IPS-15b (cell line): Measurements from ENCODE around the gene MRPS34.
"Not testable (repeated sequence)": the region's sequence is repeated elsewhere in the genome, so short reads cannot be mapped to it uniquely, and the experiment has no call there.

ENCODE experiments used
- H3K27me3 ChIP-seq: one replicate; pipeline ENCODE4 v1.6.1; 2013; ENCODE audit warnings: low read length; ENCODE audit not compliant: control insufficient read depth, insufficient read depth
- H3K36me3 ChIP-seq: one replicate; pipeline ENCODE4 v1.6.1; 2013; ENCODE audit warnings: low read length; ENCODE audit not compliant: control insufficient read depth, insufficient read depth
- H3K4me1 ChIP-seq: one replicate; pipeline ENCODE4 v1.6.1; 2013; ENCODE audit warnings: mild to moderate bottlenecking, low read length; ENCODE audit not compliant: control insufficient read depth, insufficient read depth
- H3K4me3 ChIP-seq: one replicate; pipeline ENCODE4 v1.5.1; 2013; ENCODE audit warnings: low read depth, low read length
- H3K9ac ChIP-seq: one replicate; pipeline ENCODE4 v1.6.1; 2013; ENCODE audit warnings: low read depth, mild to moderate bottlenecking, low read length
- H3K9me3 ChIP-seq: one replicate; pipeline ENCODE4 v1.6.1; 2013; ENCODE audit warnings: mild to moderate bottlenecking, low read length; ENCODE audit not compliant: control insufficient read depth, insufficient read depth

Gene MRPS34

GRCh38 chr16:1734816-1735215 is 38.1 kb downstream of the MRPS34 start:
- Histone ChIP-seq H3K36me3 (peaks cover 21% of the 10 kb centered on the region), H3K27me3 (no peaks in the 10 kb centered on the region), H3K9ac (no peak overlapping the region), H3K4me1 (no peaks in the 10 kb centered on the region), H3K9me3 (peaks cover 3% of the 10 kb centered on the region), H3K4me3 (no peak overlapping the region)

GRCh38 chr16:1734123-1734522 is 38.8 kb downstream of the MRPS34 start:
- no peak overlapping the region for H3K9ac ChIP-seq
- H3K27me3 ChIP-seq: no peaks in the 10 kb centered on the region
- H3K4me1 ChIP-seq: no peaks in the 10 kb centered on the region
- H3K36me3 ChIP-seq: peaks cover 22% of the 10 kb centered on the region
- peaks cover 3% of the 10 kb centered on the region for H3K9me3 ChIP-seq
- H3K4me3 ChIP-seq: no peak overlapping the region

GRCh38 chr16:1732551-1732987 is 40.4 kb downstream of the MRPS34 start:
- not testable (repeated sequence) for H3K9ac ChIP-seq, H3K9me3 ChIP-seq, H3K4me3 ChIP-seq, H3K27me3 ChIP-seq, H3K4me1 ChIP-seq
- H3K36me3 ChIP-seq: peaks cover 25% of the 10 kb centered on the region

DNA sequence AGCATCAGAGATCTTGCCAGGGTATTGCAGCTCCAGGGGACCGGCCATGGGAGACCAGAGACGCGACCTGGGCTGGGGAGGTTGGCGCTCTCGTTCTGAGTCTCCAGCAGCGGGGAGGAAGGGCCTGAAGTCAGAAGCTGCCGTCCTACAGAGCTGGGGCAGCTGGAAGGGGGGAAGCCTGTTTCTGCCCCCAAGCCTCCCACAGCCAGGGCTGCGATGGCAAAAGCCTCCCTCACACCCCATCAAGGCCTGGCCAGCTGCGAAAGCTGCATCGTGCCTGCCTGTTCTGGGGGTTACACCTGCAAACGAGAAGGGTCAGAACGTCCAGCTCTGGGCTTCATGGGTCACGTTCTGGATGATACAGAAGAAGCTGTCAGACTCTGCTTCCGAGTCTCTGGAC is 40.9 kb downstream of the MRPS34 start:
- no peaks in the 10 kb centered on the region for H3K27me3 ChIP-seq
- no peaks in the 10 kb centered on the region for H3K9me3 ChIP-seq
- H3K4me3 ChIP-seq: no peak overlapping the region
- no peaks in the 10 kb centered on the region for H3K4me1 ChIP-seq
- no peak overlapping the region for H3K9ac ChIP-seq
- peaks cover 25% of the 10 kb centered on the region for H3K36me3 ChIP-seq

DNA sequence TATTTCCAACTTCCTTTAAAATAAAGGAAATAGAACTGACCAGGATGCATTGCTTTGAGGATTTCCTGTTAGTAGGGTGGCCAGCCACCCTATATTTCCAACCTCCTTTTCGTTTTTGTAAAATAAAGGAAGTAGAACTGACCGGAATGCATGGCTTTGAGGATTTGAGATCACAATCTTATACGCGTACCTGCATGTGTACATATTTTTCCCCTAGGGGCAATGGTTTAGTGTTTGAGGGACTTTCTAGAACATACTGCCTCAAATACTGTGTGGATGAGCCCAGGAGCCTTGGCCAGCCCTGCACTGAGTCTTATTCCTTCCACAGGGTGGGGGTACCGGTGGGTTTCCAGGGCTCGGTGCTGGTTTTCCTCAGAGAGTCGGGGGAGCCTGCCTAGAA is 41.3 kb downstream of the MRPS34 start:
- H3K36me3 ChIP-seq: peaks cover 25% of the 10 kb centered on the region

GRCh38 chr16:1731073-1731472 is 41.9 kb downstream of the MRPS34 start:
- Histone ChIP-seq H3K4me1 (no peaks in the 10 kb centered on the region), H3K36me3 (peaks cover 28% of the 10 kb centered on the region), H3K27me3 (no peaks in the 10 kb centered on the region), H3K4me3 (no peak overlapping the region), H3K9ac (no peak overlapping the region), H3K9me3 (no peaks in the 10 kb centered on the region)

More for the DNA sequence above, 41.3 kb downstream of the MRPS34 start:
- no peaks in the 10 kb centered on the region for H3K4me1 ChIP-seq
- no peaks in the 10 kb centered on the region for H3K9me3 ChIP-seq
- no peaks in the 10 kb centered on the region for H3K27me3 ChIP-seq
- no peak overlapping the region for H3K4me3 ChIP-seq
- no peak overlapping the region for H3K9ac ChIP-seq

DNA sequence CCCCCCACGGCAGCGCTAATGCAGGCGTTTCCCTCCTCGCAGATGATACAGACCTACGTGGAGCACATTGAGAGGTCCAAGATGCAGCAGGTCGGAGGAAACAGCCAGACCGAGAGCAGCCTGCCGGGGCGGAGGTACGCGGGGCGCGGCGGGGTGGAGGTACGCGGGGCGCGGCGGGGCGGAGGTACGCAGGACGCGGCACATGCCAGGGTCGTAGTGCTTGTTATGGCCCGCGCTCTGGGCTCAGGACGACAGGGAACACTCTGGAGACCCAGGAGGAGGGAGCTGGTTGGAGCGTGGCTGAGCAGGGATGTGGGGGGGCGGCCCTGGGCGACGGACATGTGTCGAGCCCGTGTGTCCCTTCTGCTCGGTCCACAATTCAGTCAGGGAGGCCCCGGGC is 43.5 kb downstream of the MRPS34 start:
- no peak overlapping the region for H3K9ac ChIP-seq
- H3K4me1 ChIP-seq: no peaks in the 10 kb centered on the region
- peaks cover 24% of the 10 kb centered on the region for H3K36me3 ChIP-seq
- H3K9me3 ChIP-seq: no peaks in the 10 kb centered on the region
- H3K27me3 ChIP-seq: no peaks in the 10 kb centered on the region
- H3K4me3 ChIP-seq: no peak overlapping the region

DNA sequence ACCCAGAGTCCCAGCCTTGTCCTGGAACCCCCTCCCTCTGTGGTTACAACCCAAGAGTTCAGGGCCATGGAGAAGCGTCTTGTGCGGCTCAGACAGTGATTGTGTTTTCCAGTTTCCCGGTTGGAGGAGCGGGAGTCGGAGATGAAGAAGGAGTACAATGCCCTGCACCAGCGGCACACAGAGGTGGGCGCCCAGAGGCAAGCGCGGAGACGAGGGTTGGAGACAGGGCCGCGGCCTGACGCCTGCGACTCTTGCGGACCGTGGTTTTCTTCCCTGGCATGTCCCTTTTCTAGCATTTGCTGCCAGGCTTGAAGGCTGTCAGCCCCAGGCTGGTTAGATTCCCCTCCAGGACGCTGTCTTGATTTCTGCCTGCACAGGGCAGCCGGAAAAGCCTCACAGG is 43.9 kb downstream of the MRPS34 start:
- Histone ChIP-seq H3K4me1 (no peaks in the 10 kb centered on the region), H3K9me3 (no peaks in the 10 kb centered on the region), H3K4me3 (no peak overlapping the region), H3K9ac (no peak overlapping the region), H3K36me3 (peaks cover 19% of the 10 kb centered on the region), H3K27me3 (no peaks in the 10 kb centered on the region)

DNA sequence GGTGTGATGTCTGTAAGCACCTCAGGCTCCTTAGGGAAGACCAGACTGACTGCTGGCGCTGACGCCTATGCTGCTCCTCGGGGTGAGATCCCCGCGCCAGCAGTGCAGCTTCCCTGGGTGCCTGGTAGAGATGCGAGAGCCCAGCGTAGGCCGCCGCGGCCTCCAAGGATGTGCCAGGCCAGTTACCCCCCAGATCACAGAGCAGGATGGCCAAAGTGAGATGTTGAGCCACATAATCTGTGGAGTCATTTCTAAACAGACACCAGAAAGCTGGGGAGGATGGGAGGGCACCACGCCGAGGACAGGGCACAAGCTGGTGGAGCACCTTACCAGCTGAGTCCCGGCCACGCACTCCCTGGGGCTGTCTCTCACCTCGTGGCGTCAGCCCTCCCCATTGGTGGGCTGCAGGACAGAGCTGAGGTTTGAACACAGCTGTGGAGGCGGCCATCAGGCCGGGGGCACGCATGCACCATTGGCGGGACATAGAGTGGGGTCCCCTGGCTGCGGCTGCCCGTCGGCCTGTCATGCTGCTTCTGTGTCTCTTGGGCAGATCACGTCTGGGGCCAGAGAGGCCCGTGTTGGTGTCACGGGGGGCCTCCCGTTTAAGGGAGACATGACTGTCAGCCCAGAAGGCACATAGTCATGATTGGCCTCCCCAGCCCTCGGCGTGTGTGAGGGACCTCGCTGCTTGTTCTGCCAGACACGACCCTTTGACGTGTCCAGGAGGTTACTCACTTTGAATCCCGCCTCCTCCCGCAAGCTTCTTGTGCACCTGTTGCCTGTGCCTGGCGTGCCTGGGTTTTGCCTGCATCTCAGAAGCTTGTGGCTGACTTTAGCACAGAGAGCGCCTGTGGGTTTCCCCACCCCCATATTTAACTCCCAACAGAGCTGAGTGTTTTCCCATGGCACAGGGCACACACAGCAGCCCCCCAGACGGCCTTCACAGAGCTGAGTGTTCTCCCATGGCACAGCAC is 45.0 kb downstream of the MRPS34 start:
- no peaks in the 10 kb centered on the region for H3K4me1 ChIP-seq
- peaks cover 9% of the 10 kb centered on the region for H3K36me3 ChIP-seq
- no peaks in the 10 kb centered on the region for H3K9me3 ChIP-seq
- H3K9ac ChIP-seq: no peak overlapping the region
- no peaks in the 10 kb centered on the region for H3K27me3 ChIP-seq
- no peak overlapping the region for H3K4me3 ChIP-seq

DNA sequence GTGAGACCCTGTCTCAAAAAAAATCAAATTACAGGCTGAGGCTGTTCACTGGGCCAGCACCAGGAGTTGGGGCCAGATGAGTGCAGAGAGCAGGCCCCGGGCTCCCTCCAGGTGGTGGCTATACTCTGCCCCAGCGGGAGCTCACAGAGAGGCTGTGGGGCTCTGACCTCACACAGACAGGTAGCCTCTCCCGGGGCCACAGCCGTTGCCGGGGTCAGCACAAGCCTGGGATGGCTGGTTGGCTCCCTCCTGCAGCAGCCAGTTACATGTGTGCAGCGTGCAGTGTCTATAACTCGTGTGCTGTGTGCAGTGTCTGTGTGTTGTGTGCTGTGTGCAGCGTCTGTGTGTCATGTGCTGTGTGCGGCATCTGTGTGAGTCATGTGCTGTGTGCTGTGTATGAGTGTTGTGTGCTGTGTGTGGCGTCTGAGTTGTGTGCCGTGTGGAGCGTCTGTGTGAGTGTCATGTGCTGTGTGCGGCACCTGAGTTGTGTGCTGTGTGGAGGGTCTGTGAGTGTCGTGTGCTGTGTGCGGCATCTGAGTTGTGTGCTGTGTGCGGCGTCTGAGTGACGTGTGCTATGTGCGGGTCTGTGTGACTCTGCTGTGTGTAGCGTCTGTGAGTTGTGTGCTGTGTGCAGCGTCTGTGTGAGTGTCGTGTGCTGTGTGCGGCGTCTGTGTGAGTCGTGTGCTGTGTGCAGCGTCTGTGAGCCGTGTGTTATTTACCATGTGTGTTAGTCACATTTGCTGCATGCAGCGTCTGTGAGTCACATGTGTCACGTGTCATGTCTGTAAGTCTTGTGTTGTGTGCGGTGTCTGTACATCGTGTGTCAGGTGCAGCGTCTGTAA is 46.1 kb downstream of the MRPS34 start:
- H3K36me3 ChIP-seq: peaks cover 8% of the 10 kb centered on the region
- H3K9ac ChIP-seq: no peak overlapping the region
- no peaks in the 10 kb centered on the region for H3K4me1 ChIP-seq
- H3K27me3 ChIP-seq: no peaks in the 10 kb centered on the region
- H3K9me3 ChIP-seq: no peaks in the 10 kb centered on the region
- no peak overlapping the region for H3K4me3 ChIP-seq

DNA sequence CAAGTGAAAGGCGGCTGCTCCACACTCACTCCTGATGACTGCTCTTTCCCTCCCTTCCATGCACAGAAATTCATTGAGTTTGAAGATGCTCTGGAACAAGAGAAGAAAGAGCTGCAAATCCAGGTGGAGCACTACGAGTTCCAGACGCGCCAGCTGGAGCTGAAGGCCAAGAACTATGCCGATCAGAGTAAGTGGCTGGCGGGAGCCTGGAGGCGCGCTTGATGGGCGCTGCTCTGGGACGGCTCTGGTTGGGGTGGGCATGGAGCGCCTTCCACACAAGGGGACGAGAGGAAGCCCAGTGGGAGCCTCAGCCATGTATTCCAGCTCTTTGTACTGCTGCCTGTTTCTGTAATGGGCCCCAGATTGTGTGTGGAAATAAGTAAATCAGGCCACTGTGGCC is 48.4 kb downstream of the MRPS34 start:
- no peak overlapping the region for H3K9ac ChIP-seq
- H3K9me3 ChIP-seq: no peaks in the 10 kb centered on the region
- H3K27me3 ChIP-seq: no peaks in the 10 kb centered on the region
- H3K4me1 ChIP-seq: no peaks in the 10 kb centered on the region
- peaks cover 8% of the 10 kb centered on the region for H3K36me3 ChIP-seq
- H3K4me3 ChIP-seq: no peak overlapping the region
